Measurements from ENCODE around the gene ARHGAP10.
"Not testable (repeated sequence)": the region's sequence is repeated elsewhere in the genome, so short reads cannot be mapped to it uniquely, and the experiment has no call there.

ARHGAP10 gene

GRCh38 chr4:148064451-148064850 lies 332.6 kb downstream of the ARHGAP10 start:
- DNase-seq (ENCODE audit: low read depth): no peak

DNA sequence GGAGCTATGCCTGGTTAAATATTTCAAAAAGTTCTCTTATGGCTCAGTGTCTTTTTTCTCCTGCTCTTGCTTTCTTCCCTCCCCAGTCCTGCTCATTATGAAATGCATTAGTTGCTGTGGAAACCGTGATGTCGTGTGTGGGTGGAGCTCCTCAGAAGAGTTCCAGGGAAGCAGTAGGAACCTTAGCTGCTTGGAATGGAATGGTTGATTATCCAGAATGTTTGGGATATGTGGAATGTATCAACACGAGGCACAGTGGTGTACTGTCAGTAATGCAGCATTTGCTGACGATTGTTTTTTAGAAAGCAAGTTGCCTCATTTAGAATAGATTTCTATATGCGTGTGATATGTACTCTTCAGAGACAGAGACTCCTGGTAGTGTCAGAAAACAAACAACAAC lies 333.2 kb downstream of the ARHGAP10 start:
- no peak for DNase-seq (ENCODE audit: low read depth)

- no peak for DNase-seq (ENCODE audit: low read depth)
Measured at GRCh38 chr4:148067301-148067916, 335.5 kb downstream of the ARHGAP10 start.

DNA sequence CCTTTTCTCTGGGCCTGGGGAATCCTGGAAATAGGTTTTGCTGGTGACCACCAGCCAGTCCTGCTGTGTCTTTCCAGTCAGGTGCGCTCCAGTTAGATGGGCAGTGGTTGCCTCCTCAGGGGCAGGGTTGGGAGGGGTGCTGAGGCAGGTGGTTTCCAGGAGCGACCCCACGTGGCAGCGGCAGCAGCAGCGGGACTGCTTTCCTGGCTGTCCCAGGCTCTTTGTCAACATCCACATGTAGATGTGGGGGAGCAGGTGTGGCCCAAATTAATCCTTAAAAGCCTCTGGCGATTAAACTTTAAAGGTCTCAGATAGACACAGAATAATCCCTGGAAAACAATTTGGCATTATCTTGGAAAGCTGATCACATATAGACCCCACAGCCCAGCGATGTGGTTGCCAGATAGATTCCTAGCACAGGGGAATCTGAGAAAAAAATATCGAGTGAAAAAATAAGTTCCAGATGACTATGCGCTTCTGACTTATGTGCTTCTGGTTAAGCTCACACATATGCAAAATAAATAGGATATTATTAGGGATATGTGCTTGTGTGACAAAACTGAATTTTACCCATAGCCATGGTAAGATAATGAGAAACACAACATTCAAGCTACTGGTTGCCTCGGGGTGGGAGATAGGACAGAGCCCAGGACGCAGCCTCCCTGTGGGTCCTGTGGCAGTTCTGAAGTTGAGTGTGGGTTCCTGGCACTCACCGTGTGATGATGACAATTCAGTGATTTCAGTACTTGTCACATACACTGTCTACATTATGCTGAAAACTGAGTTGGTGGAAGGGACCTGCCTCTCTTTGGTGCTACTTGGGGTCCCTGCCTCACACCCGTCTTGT lies 336.4 kb downstream of the ARHGAP10 start:
- no peak for DNase-seq (ENCODE audit: low read depth)

DNA sequence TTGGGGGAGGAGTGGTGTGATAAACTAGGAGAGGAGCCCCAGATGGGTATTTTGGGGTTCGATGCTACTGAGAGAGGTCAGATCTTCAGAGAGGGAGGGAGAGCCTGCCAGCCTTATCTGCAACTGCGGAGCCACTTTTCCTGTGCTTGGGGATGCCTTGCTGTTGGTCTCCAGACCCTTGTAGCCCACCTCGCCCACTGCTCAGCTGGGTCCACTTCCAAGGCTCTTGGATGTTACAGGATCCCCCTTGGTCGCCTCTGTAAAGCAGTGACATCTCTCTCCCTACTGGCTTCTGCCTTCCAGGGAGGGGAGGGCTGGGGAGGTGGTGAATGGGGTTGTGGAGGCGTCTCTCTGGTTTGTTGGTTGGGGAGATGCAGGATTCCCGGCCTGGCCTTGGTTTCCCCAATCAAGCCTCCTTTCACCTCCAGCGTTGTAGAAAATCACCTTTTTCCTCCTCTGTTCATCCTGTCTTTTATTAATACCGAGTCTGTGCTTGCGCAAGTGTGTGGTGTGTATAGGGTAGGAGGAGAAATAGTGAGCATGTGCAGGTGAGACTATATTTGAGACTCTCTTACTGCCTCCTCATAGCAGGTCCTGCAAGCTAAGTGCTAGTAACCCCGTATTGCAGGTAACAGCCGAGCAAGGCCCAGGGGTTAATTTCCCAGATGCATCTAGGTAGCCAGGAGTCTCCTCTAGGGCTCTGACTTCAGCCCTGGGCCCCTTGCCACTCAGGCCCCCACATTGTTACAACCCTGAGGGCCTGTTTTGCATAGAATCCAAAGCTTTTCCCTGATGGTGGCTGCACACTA lies 337.4 kb downstream of the ARHGAP10 start:
- DNase-seq (ENCODE audit: low read depth): no peak

- no peak for DNase-seq (ENCODE audit: low read depth)
Measured at GRCh38 chr4:148069895-148070178, 337.9 kb downstream of the ARHGAP10 start.

DNA sequence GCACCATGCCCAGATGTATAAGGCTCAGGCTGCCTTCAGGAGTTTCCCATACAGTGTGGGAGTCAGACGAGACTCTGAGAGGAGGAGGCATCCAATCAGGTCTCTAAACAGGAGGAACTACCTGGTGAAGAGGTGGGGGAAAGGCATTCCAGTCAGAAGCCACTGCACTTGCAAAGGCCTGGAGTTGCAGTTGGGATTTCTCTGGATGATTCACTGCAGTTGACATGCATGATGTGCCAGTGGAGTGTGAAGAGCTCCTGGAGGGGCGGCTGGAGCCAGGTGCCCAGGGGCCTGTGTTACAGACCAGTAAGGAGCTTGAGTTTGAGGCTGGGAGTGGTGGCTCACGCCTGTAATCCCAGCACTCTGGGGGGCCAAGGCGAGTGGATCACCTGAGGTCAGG lies 339.1 kb downstream of the ARHGAP10 start:
- DNase-seq (ENCODE audit: low read depth): no peak

- no peak for DNase-seq (ENCODE audit: low read depth)
Measured at GRCh38 chr4:148072789-148073188, 340.9 kb downstream of the ARHGAP10 start.

GRCh38 chr4:148073349-148073748 lies 341.5 kb downstream of the ARHGAP10 start:
- DNase-seq (ENCODE audit: low read depth): no peak

- DNase-seq (ENCODE audit: low read depth): no peak
Measured at GRCh38 chr4:148074462-148074861, 342.6 kb downstream of the ARHGAP10 start.

DNA sequence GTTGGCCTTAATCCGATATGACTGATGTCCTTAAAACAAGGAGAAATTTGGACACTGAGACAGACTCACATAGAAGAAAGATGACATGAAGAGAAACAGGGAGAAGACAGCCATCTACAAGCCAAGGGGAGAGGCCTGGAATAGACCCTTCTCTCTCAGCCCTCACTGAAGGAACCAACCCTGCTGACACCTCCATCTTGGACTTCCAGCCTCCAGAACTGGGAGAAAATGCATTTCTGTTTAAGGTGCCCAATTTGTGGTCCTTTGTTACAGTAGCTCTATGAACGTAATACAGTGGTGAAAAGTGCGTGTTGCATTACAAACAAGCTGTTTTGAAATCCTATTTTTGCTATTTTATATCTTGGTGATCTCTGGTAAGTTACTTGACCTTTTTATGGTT lies 343.6 kb downstream of the ARHGAP10 start:
- DNase-seq (ENCODE audit: low read depth): no peak

DNA sequence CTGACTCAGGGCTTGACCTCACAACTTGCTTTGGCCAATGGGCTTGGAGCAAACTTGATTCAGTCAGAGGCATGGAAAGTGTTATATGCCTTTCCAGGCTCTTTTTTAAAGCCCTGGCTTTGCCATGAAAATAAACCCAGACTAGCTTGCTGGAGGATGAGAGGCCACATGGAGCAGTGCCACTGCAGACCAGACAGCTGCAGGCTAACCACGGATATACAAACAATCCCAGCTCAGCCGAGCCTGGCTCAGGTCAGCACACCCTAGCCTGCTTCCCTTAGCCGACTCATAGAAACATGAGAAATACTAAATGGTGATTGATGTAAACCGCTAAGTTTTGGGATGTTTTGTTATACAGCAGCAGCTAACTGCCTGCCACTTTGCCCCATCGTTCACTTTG lies 345.1 kb downstream of the ARHGAP10 start:
- no peak for DNase-seq (ENCODE audit: low read depth)

GRCh38 chr4:148077581-148077980 lies 345.7 kb downstream of the ARHGAP10 start:
- no peak for DNase-seq (ENCODE audit: low read depth)

DNA sequence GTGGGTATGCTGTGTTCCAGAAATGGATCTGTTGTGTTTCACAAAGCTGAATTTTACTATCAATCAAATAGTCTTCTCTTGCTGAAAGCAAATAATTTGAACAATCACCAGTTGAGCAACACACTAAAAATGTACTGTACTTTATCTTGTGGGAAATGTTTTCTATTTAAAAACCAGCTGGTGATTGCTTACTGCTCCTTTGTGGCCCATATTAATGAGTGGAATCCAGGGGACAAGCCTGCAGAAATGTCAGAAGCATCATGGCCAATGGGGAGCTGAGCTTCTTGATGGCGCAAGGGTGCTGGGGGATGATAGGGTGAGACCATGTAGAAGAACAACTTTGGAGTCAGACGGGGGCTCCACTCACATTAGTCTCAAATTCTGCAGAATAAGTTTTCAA lies 346.2 kb downstream of the ARHGAP10 start:
- DNase-seq (ENCODE audit: low read depth): no peak

DNA sequence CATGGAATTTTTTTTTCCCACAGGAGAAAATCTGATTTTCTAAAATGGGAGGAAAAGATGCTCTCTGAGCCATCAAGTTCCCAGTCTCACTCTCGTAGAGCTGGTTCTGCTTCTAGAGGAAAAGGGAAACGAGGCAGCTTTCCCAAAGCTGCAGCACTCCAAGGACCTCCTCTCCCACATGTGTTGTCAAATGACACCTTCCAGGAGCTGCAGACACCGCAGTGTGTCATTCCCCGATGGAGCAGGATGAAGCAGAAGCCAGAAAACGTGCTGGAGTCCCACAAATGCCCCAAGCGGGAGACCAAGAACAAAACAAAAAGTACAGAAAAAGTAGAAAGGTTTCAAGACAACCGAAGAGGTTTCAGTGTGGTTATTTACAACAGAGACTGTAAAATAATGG lies 348.1 kb downstream of the ARHGAP10 start:
- DNase-seq (ENCODE audit: low read depth): no peak

DNA sequence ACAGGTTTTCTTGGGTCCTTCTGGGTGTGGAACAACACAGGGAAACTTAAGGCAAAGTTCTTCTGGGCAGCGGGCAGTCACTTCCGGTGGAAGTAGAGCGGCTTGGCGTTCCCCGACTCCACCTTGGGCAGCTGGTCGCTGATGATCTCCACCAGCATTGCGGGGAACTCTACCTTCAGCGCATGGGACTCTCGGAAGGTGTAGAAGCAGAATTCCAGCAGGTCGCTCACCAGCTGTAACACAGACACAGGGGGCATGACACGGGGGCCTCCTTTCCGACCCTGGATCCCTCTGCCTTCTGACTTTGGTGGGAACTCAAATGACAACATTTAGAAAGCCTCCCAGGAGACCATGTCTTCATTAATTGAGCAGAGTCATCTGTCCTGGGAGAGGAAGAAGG lies 349.4 kb downstream of the ARHGAP10 start:
- DNase-seq (ENCODE audit: low read depth): no peak

DNA sequence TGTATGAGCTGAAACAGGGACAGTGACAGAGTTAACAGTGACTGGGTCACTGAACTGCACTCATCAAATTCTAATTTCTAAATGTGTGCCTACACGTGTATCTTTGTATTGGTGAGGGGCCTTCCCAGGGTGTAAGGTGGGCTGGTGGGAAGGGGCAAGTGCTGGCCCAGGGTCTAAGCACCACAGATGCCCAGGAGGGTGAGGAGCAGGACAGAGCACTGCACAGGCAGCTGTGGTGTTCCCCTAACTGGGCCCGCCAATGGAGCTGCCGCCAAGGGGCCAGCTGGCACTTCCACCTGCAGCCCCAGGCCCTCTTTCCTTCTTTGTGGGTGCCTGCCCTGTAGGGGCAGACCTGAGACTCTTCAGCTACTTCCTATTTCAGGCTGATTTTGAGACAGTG lies 349.9 kb downstream of the ARHGAP10 start:
- no peak for DNase-seq (ENCODE audit: low read depth)

DNA sequence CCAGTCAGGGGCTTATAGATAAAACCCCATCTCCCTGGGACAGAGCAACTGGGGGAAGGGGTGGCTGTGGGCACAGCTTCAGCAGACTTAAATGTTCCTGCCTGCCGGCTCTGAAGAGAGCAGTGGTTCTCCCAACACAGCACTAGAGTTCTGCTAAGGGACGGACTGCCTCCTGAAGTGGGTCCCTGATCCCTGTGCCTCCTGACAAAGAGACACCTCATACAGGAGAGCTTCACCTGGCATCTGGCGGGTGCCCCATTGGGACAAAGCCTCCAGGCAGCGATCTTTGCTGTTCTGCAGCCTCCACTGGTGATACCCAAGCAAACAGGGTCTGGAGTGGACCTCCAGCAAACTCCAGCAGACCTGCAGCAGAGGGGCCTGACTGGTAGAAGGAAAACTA lies 351.2 kb downstream of the ARHGAP10 start:
- DNase-seq (ENCODE audit: low read depth): not testable (repeated sequence)

DNA sequence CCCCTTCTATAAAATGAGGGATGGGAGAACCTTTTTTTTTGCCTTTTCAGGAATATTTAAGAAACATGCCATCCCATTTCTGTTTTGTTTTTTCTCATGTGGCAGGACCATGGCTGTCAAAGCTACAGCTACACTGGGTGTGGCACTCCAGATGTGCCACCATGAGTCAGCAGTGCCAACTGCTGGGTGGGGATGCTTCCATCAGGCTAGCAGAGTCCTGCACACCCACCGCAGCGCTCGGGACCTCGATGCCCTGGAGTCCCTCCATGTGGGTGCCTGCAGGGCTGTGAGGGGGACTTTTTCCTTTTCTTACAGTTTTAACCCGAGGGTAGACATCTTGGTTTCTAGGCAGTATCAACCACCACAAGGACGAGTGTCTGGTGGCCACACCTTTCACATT lies 357.7 kb downstream of the ARHGAP10 start:
- no peak for DNase-seq (ENCODE audit: low read depth)

DNA sequence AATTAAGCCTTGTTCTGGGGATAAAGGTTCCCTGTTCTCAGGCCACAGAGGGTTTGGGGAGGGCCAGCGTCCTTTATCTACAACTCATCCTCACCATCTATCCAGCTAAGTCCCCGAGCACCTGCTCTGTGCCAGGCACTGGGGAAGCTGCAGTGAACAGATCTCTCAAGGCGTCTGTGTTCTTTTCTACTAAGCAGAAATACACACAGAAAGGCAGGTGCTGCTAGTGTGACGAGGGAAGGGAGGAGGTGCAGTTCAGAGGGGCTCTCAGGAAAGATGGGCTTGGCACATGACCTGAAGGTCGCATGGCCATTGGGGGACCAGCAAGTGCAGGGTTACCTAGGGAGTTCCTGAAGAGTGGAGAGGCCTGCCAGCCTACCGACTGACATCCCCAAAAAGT lies 358.1 kb downstream of the ARHGAP10 start:
- no peak for DNase-seq (ENCODE audit: low read depth)

DNA sequence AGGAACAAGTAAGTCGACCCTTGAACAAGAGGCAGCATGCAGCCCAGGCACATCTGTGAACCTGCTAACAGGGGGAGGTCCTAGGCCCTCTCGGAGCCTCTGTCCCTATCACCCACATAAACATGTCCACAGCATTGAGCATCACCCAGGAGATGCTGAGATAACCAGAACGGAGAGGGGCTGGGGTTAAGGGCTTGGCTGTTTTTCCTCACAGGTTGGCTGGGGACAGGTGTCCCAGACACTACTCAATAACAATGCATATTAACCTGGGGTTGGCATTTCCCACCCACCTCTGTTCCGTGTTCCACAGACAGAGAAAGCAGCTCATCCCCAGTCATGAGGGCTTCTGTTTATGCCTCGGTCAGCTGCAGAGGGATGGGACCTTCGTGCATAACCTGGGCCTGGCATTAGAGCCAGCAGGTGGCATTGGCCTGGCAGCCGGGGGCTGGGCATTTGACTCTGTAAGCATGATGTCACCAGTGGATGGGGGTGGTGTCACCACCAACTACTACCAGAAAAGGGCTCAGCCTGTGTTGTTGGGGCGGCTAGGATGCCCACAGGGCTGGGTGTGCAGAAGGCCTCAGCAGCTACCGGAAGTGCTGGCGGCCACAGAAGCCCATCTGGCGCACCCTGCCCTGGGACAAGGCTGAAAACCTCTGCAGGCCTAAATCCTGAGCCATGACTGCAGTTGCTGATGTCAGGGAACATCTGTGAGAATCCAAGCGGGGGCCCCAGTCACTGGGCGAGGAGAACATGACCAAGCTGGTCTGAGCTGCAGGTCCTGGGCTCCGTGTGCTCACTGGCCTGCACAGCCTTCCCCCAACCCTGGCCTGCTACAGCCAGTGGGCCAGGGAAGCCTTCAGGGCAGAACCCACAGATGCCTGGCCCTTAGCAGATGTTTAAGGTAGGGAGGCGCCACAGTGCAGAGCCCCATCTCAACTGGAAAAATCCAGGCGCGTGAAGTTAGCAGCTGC lies 358.9 kb downstream of the ARHGAP10 start:
- DNase-seq (ENCODE audit: low read depth): no peak

GRCh38 chr4:148091896-148092295 lies 360.0 kb downstream of the ARHGAP10 start:
- DNase-seq (ENCODE audit: low read depth): no peak

Measured in stimulated activated CD8-positive, alpha-beta memory T cell treated with anti-CD3 and anti-CD28 coated beads, Interleukin-12 subunit alpha, Interleukin-12 subunit beta, amount 100 ng/mL, for 4 hours (primary cell).